HG03571 (cell line): ENCODE results near the gene NECAB2.

Source experiments
- ATAC-seq: cut with Tn5 transposase; IDR thresholded peaks from one replicate; pipeline ENCODE4 v1.9.1; 2021; ENCODE audit not compliant: unreplicated experiment

The NECAB2 gene

DNA sequence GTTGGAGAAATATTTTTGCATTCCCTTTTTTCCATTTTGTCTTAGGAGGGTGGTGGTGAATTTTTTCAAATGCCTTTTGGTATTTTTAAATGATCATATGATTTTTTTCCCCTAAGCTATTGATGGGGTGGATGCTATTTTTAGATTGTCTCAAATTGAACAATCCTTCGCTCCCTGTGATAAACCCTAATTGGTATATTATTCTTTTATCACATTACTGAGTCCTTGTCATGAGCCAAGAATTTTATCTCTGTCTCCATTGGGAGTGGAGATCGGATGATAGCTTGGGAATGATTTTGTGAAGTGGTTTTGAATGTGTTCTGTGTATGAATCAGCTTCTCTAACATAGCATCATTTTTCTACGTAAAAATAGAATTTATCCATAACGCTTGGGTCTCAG lies 15.4 kb downstream of the NECAB2 start:
- no peak for ATAC-seq

DNA sequence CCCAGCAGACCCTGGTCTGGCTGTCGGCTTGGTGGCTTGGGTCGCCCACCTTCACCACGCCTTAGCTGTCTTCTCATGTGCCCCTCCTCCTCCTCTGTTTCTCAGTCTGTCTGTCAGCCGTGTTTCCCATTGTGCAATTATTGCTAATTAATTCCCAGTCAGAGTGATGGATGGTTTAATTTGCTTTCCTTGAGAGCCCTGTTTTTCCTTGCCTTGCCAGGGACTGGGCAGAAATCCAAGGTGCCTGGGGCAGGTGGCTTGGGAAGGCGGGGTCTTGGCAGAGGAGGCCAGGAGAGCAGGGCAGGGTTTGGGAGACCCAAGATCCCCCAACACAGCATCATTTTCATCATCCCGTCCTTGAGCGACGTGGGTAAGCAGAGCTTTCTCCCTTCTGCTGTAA lies 21.3 kb downstream of the NECAB2 start:
- no peak for ATAC-seq

DNA sequence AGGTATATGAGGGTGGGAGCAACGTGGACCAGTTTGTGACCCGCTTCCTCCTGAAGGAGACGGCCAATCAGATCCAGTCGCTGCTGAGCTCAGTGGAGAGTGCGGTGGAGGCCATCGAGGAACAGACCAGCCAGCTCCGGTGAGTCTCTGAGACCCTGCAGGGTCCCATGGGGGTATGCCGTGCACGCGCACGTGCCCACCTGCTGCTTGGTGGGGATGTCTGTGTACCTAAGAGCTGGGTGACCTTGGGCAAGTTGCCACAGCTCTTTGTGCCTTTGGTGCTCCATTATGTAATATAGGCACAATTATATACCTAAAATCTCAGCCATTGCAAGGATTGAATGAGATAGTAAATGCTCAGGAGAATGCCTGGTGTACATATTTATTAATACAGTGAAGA lies 22.4 kb downstream of the NECAB2 start:
- no peak for ATAC-seq

DNA sequence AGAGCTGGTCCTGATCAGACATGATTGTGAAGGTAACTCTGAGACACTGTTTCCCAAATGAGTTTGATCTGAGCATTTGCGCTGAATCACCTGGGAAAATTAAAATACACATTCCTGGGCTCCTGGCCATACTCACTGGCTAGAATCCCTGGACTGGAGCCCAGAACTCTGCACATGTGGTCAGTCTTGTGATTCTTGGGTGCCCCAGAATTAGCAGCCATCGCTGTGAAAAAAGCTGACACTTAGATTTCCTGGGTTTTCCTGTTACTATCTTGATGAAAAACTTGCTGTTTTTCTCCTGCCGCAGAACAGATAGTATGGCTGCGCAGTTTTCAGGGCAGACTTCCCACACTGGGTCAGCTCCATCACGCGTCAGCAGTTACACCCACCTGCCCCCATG lies 24.6 kb downstream of the NECAB2 start:
- ATAC-seq = no peak

DNA sequence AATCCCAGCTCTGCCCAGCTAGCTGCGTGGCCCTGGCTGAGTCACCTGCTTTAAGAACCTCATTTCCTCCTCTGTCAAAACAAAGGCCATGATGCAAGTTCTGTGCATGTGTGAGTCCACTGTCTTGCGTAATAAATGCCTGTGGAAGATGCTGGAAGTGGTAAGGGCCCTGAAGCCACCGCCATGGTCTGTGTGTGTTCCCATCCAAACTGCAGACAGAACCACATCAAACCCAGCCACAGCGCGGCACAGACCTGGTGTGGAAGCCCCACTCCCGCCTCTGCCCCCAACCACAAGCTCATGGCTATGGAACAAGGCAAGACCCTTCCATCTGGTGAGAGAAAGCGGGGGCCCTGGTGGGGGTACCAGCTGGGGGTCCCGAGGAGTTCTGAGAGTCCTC lies 26.0 kb downstream of the NECAB2 start:
- ATAC-seq = no peak

DNA sequence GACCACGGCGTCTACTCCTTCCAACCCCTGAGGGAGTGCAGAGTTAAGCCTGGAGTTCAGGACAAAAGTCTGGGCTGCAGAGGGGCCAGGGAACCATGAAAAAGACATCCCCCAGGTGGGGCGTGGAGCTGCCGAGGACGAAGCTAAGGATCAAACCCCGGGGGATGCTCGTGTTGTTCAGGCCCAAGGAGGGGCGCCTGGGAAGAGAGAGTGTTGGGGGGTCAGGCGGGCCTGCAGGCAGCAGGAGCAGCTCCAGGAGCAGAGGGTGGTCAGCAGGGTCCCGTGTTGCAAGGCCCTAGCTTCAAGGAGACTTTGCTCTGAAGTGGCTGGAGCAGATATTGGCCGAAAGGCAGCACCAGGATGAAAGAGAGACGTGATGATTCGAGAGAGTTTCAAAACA lies 26.7 kb downstream of the NECAB2 start:
- ATAC-seq = no peak

DNA sequence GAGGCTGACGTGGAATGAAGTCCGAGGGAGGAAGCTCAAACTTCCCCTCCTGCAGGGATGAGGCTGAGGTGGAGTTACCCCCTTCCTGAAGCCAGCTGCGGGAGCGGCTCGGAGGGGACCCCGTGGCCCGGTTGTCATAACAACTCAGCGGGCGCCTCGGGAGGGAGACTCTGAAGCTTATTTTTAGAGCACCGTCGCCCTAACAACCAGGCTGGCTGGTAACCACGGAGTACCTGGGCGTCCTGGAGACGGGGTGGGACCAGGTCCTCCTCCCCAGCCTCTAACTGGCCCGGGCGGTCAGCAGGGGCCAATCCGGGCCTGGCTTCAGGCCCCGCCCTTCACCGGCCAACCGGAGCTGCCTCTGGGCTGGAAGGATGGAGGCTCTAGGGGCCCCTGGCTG lies 27.7 kb downstream of the NECAB2 start:
- no peak for ATAC-seq

DNA sequence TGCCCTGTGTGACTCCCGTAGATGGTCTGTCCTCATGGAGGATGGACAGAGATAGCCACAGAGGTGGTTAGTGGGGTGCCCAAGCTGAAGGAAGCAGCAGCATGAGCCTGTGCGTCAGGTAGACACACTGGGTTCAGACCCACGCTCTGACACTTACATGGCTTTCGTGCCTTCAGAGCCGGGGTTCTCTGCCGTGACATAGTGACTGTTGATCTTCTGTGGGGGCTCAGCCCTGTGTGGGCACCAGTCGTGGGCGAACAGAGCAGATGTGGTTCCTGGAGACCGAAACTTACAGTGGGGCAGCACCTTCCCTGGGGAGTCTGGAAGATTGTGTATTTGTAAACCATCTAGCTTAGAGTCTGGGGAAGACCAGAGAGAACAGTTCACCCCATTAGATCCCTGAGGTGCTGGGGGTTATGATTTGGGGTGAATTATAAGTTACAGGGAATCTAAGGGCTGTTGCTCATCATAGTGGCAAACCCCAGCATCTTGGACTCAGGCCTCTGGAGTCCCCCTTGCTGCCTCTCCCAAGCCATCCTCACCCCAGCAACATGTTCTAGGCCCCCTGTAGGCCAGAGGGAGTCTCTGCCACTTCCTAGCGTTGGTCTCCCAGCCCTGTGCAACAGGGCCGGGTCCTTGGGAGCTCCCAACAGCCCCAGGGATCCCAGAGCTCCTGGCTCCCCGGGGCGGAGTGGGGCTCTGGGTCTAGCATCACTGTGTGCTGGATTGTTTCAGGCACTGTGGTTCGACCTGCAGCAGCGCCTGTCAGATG lies 28.6 kb downstream of the NECAB2 start:
- no peak for ATAC-seq

DNA sequence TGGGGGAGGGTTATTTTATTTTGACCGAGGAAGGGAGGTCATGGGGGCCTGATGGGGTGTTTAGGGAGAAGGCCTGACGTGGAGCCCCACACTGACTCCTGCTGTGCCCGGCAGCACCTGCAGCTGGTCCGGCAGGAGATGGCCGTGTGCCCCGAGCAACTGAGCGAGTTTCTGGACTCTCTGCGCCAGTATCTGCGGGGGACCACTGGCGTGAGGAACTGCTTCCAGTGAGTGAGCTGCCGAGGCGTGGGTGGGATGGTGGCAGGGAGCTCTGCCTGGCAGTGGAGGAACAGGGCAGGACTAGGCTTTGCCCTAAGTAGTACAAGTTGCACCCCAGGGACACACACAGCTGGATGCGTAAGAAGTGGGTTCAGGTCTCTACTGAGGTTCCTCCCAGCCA lies 30.0 kb downstream of the NECAB2 start:
- no peak for ATAC-seq

DNA sequence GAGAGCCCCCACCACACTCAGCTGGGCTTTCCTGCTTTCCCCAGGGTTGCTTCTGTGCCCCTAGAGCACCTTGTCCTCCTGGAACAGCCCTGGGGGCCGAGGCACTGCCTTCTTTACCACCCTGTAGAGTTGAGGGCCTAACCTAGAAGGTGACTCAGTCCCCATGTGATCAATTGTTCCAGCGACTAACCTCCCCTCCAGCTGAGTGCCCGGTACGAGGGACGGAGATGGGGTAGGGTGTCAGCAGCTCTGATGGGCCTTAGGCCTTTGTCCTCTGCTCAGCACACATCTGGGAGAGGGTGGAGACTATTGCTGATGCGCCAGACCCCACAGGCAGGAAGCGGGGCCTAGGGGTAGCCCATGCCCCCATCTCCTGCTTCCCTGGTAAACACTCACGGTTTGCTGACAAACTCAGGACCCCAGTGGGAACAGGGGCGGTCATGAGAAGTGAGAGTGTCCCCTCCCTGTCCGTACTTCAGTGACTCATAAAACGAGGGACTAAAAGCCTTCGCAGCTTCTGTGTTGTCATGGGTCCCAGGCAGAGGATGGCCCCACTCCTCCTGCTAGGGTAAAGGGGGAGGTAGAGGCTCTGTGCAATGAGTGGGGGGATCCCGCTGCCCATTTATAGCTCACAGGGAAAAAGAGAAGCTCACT lies 33.1 kb downstream of the NECAB2 start:
- no peak for ATAC-seq

DNA sequence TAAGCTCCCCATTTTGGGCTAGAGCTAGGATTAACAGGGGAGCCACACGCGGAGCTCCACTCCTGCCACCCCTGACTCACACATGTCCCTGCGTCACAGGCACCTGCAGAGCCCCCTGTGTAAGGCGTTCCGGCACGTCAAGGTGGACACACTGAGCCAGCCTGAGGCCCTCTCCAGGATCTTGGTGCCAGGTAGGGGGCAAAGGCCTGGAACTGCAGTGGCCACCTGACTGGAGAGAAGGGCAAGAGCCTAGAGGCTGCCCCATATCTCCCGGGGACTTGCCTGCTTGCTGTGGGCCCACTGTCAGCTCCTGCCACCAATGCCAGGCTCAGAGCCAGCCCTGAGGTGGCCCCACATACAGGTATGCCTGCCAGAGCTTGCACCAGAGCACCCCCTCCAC lies 33.7 kb downstream of the NECAB2 start:
- no peak for ATAC-seq

DNA sequence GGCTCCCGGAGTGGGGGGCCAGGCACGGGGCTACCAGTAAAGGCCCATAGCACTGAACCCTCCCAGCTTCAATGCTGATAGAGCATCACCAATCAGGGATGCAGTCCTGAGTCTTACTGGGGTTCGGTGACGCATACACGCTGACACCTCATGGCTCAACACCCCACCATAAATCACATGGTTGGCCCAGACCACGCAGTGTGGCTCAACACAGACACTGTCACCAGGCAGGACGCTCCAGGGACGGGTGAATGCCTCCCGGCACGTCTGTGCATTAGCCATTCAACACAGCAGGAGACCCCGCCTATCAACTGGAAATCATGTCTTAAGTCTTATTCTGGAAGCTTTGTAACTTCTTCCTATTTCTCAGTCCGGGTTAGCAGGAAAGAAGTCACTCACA lies 35.0 kb downstream of the NECAB2 start:
- no peak for ATAC-seq

DNA sequence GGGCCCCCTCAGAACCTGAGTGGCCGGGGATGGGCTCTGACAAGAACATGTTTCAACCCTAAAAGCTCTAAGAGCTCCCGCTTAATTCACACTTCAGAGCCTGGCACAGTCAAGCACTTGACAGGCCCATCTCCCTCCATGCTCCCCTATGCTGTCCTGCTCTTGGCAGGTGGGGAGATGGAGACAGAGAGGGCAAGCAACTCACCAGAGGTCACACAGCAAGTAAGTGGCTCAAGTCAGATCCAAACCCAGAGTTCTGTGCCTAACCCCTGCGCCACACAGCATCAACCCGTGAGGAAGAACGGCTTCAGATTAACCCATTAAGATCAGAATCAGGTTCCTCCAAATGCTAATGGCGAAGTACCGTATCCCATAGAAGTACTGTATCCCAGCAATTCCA lies 36.4 kb downstream of the NECAB2 start:
- no peak for ATAC-seq

DNA sequence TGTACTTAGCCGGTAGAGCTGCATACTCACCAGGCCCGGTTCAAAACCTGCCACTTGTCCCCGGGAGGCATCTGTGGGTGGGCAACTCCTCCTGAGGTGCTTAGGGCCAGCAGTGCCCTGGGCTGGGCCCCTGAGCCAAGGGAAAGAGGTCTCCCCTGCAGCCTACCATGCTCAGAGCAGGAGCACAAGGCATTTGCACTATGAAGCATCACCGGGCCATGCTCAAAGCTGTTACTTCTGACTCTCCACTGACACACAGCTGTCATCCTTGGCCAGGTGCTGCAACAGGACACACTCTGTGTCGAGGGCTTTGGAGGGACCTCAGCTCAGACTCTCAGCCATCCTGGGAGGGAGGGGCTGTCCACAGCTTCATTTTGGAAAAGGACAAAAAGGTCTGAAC lies 37.3 kb downstream of the NECAB2 start:
- ATAC-seq = no peak

DNA sequence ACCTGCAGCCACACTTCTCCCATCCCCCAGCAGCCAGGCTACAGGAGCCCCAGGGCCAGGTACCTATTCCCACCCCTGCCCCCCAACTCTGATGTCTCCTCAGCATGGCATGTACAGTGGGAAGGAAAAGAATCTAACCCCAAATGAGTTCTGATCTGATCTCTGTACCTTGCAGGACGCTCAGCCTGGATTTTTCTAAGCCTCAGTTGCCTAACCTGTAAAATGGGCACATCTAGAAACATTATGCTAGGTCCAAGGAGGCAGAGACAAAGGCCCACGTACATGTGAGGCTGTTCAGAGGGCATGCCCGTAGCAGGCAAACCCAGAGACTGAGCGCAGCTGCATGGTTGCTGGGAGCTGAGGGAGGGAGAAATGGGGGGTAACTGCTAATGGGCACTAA lies 39.5 kb downstream of the NECAB2 start:
- no peak for ATAC-seq

DNA sequence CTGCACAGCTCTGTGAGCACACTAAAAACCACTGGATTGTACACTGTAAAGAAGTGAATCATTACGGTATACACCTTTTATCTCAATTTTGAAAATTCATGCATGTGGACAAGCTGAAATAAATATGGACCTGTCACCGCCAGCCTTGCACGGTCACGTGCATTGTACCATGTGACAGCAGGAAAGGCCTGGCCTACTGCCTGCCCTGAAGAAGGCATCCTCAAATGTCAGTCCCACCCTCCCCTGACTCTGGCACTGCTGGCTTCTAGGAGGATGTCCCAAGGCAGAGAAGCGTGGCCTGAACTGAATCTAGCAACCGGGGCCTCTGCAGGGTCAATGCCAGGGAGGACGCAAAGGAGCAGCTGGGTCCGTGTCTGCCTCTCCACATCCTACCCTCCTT lies 39.9 kb downstream of the NECAB2 start:
- ATAC-seq = no peak

DNA sequence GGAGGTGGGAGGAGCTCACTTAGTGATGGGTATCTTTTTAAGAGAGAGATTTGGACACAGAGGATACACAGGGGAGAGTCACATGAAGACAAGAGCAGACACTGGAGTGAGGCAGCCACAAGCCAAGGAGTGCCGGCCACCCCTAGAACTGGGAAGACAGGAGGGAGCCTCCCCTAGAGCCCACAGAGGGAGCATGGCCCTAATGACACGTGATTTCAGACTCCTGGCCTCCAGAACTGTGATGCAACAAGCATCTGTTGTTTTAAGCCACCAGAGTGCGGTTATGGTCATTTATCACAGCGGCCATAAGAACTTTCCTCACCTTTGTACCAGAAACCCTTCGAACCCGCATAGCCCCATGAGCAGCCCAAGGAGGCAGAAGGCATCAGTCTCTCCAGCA lies 41.2 kb downstream of the NECAB2 start:
- ATAC-seq = no peak

DNA sequence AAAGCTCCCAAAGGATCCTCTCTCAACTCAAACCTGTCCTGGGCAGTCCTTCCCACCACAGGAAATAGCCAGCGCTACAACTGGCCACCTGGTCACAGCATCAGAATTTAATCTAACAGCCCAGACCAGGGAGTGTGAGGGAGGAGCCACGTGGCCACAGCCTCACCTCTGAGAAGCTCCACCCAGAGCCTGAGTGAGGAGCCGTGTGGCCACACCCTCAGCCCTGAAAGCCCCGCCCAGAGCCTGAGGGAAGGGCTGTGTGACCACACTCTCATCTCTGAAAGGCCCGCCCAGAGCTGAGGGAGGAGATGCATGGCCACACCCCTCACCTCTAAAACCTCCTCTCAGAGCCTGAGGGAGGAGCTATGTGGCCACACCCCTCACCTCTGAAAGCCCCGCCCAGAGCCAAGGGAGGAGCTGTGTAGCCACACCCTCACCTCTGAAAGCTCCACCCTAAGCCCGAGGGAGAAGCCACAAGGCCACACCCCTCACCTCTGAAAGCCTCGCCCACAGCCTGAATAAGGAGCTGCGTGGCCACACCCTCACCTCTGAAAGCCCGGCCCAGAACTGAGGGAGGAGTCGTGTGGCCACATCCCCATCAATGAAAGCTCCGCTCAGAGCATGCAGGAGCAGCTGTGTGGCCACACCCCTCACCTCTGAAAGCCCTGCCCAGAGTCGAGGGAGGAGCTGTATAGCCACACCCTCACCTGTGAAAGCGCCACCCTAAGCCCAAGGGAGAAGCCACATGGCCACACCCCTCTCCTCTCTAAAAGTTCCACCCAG lies 45.9 kb downstream of the NECAB2 start:
- peak; percentile 76 for ATAC-seq

DNA sequence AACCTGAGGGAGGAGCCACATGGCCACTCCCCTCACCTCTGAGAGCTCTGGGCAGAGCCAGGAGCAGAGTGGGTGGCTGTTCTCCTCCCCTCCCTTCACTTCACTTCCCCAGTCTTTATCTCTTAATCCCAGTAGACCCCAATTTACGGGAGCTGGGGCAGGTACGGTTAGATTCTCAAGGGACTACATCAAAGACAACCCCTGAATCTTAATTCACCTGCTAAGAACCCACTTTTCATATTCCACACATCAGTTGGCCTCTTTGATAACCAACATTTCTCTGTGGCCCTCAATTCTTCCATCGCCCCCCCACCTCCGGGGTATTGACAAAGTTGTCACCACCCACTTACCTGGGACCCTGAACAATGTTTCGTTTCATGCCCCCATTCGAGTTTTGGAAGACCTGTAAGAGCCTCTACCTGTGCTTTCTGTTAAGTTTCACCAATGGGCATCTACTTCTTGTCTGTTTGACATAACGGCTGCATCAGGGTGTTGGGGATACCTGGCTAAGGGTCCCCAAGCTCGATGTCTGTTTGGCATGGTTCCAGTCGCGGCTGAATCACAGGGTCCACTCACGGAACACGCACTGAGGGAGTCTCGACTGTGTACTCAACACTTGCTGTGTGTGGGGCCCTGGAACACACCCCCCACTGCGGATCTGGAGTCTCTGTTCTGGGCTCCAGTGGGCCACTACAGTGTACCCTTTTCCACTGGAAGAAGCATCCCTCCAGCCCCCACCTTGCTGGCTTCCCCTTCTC lies 46.7 kb downstream of the NECAB2 start:
- ATAC-seq = no peak

DNA sequence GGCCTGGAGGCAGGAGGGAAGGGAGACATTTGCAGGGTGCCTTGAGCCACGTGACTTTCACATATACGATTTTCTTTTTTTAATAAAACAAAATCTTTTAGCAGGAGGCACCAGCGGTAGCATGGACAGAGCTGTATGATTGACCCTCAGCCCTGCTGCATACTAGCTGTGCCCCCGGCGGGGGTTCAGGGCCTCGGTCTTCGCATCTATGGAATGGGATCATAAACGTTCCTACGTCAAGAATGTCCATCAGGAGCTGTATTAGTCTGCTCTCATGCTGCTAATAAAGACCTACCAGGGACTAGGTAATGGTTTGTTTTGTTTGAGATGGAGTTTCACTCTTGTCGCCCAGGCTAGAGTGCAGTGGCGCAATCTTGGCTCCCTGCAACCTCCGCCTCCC lies 47.4 kb downstream of the NECAB2 start:
- ATAC-seq = no peak

DNA sequence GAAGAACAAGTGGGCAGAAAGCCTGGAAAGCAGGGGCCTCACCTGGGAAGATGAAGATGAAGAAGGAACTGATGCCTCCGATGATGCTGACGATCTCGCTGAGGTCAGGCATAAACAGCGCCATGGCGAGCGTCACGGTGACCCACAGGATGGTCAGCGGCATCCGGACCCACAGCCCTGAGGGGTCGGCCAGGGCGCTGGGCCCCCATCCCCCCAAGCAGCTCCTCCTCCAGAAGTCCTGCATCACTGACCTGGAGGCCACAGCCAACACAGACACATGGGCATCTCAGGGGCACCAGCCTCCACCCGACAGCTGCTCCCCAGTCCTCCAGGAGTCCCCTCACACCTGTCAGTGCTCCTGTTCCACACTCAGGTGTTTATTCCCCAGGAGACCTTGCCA lies 48.4 kb downstream of the NECAB2 start:
- ATAC-seq = no peak
